ENCODE measurements around the gene CYP27B1.
"Not testable (repeated sequence)": the region's sequence is repeated elsewhere in the genome, so short reads cannot be mapped to it uniquely, and the experiment has no call there.

CYP27B1 gene

GRCh38 chr12:57717846-57718640, 48.8 kb downstream of the CYP27B1 start:
- intact Hi-C loops (cut with micrococcal nuclease) = no loop called here
- no peak overlapping the region for H3K27ac Mint-ChIP-seq
- no peak overlapping the region for H3K4me3 Mint-ChIP-seq
- H3K27me3 Mint-ChIP-seq = no peaks in the 10 kb centered on the region
- H3K4me1 Mint-ChIP-seq (ENCODE audit: low read depth) = no peaks in the 10 kb centered on the region
- H3K9me3 Mint-ChIP-seq = no peaks in the 10 kb centered on the region
- peaks cover 86% of the 10 kb centered on the region for H3K36me3 Mint-ChIP-seq (ENCODE audit: low read depth)

- peaks cover 94% of the 10 kb centered on the region for H3K36me3 Mint-ChIP-seq (ENCODE audit: low read depth)
- no peak overlapping the region for H3K4me3 Mint-ChIP-seq
- H3K9me3 Mint-ChIP-seq = no peaks in the 10 kb centered on the region
Observed at GRCh38 chr12:57717131-57717530, 49.7 kb downstream of the CYP27B1 start.

DNA sequence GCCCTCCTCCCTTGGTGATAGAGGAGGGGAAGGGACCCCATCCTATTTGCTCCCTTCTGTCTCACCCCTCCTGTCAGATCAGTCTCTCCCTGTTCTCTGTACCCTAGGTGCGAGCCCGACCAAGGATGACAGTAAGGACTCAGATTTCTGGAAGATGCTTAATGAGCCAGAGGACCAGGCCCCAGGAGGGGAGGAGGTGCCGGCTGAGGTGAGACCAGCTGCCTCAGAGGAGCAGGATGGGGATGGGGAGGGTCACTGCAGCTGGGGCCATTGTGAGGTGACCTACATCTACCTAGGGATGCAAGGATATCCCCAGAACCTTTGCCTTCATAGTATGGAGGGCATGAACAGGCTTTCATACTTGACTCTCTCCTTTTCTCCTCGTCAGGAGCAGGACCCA, 50.6 kb downstream of the CYP27B1 start:
- Mint-ChIP-seq H3K27ac (no peak overlapping the region), H3K4me1 (ENCODE audit: low read depth) (no peaks in the 10 kb centered on the region), H3K27me3 (no peaks in the 10 kb centered on the region), H3K4me3 (no peak overlapping the region), H3K36me3 (ENCODE audit: low read depth) (peaks cover 94% of the 10 kb centered on the region), H3K9me3 (no peaks in the 10 kb centered on the region)
- intact Hi-C loops (cut with micrococcal nuclease) = no loop called here

More at GRCh38 chr12:57717131-57717530, 49.7 kb downstream of the CYP27B1 start:
- intact Hi-C loops (cut with micrococcal nuclease) = no loop called here
- no peak overlapping the region for H3K27ac Mint-ChIP-seq
- H3K4me1 Mint-ChIP-seq (ENCODE audit: low read depth) = no peaks in the 10 kb centered on the region
- H3K27me3 Mint-ChIP-seq = no peaks in the 10 kb centered on the region

- intact Hi-C loops (cut with micrococcal nuclease) = no loop called here
- Mint-ChIP-seq H3K27ac (no peak overlapping the region), H3K27me3 (no peaks in the 10 kb centered on the region), H3K4me1 (ENCODE audit: low read depth) (no peaks in the 10 kb centered on the region), H3K9me3 (no peaks in the 10 kb centered on the region), H3K4me3 (no peak overlapping the region), H3K36me3 (ENCODE audit: low read depth) (peaks cover 94% of the 10 kb centered on the region)
Observed at GRCh38 chr12:57715786-57716185, 51.1 kb downstream of the CYP27B1 start.

DNA sequence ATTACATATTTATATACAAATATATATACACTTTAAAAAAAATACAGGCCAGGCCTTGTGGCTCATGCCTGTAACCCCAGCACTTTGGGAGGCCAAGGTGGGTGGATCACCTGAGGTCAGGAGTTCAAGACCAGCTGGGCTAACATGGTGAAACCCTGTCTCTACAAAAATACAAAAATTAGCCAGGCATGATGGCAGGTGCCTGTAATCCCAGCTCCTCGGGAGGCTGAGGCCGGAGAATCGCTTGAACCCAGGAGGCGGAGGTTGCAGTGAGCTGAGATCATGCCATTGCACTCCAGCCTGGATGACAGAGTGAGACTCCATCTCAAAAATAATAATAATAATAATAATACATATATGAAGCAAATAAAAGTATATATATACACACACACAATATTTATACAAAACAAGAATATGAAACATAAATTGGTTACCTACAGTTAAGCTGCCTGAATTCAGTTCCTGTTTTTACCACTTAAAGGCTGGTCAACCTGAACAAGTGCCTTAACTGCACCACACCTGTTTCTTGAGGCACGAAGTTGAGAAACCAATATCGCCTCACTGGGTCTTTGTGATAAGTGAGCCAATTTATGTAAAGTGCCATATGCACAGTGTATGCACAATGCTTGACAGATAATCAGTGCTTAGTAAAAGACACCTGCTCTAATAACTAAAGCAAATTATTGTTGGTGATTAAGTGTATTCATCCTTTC, 51.7 kb downstream of the CYP27B1 start:
- H3K27ac Mint-ChIP-seq, H3K4me3 Mint-ChIP-seq, H3K9me3 Mint-ChIP-seq: not testable (repeated sequence)

DNA sequence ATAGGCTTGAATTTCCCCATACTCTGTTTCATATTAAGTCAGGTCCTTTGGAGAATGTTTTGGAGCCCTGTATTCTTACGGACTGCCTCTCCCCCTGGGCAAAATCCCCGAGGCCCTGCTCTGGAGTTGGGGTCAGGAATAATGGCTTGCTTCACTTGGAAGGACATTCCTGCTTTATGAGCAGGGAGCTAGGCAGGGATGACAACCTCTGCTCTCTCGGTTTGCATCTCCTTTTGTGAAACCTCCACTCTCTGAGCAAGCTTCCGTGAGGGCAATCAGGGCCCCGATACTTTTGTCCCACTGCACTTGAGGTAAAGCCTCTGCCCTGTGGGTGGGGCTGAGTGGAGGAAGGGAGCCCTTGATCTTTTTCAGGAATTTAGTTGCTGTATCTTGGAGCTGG, 53.7 kb downstream of the CYP27B1 start:
- H3K4me1 Mint-ChIP-seq (ENCODE audit: low read depth) = no peaks in the 10 kb centered on the region
- intact Hi-C loops (cut with micrococcal nuclease) = no loop called here

More for the DNA sequence above, 51.7 kb downstream of the CYP27B1 start:
- H3K4me1 Mint-ChIP-seq (ENCODE audit: low read depth); H3K27me3 Mint-ChIP-seq; intact Hi-C loops (cut with micrococcal nuclease): not testable (repeated sequence)
- H3K36me3 Mint-ChIP-seq (ENCODE audit: low read depth) = peaks cover 94% of the 10 kb centered on the region

GRCh38 chr12:57712701-57713100, 54.2 kb downstream of the CYP27B1 start:
- intact Hi-C loops (cut with micrococcal nuclease) = no loop called here
- Mint-ChIP-seq H3K36me3 (ENCODE audit: low read depth) (peaks cover 91% of the 10 kb centered on the region), H3K4me3 (no peak overlapping the region), H3K27me3 (no peaks in the 10 kb centered on the region), H3K9me3 (no peaks in the 10 kb centered on the region), H3K27ac (no peak overlapping the region), H3K4me1 (ENCODE audit: low read depth) (no peaks in the 10 kb centered on the region)

More for the DNA sequence above, 53.7 kb downstream of the CYP27B1 start:
- Mint-ChIP-seq H3K27me3 (no peaks in the 10 kb centered on the region), H3K4me3 (no peak overlapping the region), H3K27ac (no peak overlapping the region), H3K9me3 (no peaks in the 10 kb centered on the region), H3K36me3 (ENCODE audit: low read depth) (peaks cover 94% of the 10 kb centered on the region)
